Measurements from ENCODE around the gene TRIM15. TPM values are rescaled to one million over a fixed set of nuclear protein-coding genes. Genes with fewer than 3 reads are reported as not detected.

TRIM15 gene
- total RNA-seq, 4 donors from 2014 or later = not detected

- Histone ChIP-seq H3K36me3 (no peaks in the 10 kb centered on the region), H3K4me1 (peaks cover 8% of the 10 kb centered on the region in 2 donors), H3K4me3 (replicated peaks in 1 of 3) (no peak overlapping the region), H3K9me3 (no peaks in the 10 kb centered on the region), H3K27ac (no peak overlapping the region), H3K27me3 (peaks cover 4% of the 10 kb centered on the region)
- intact Hi-C loops (cut with DNase I) = no loop called here
- no peak for DNase-seq
- TF ChIP-seq POLR2A (IDR thresholded peaks at IDR 0.05) = no peak
- 80 to 85% methylated on average over 2 of the region's 2 CpGs for WGBS, 2 donors
Measured at GRCh38 chr6:30175765-30176164, 12.4 kb downstream of the TRIM15 start.

- DNase-seq = no peak
- no peaks in the 10 kb centered on the region for H3K4me1 ChIP-seq
- WGBS, 2 donors = 95 to 96% methylated on average over 1 of the region's 1 CpG
- intact Hi-C loops (cut with DNase I) = no loop called here
- H3K27ac ChIP-seq = no peak overlapping the region
- H3K27me3 ChIP-seq = no peaks in the 10 kb centered on the region
- no peaks in the 10 kb centered on the region for H3K36me3 ChIP-seq
- H3K4me3 ChIP-seq (replicated peaks in 1 of 3) = no peak overlapping the region
- H3K9me3 ChIP-seq = no peaks in the 10 kb centered on the region
- TF ChIP-seq CTCF (IDR thresholded peaks at IDR 0.05) (no peak), POLR2A (IDR thresholded peaks at IDR 0.05) (no peak)
Measured at GRCh38 chr6:30178837-30179236, 15.5 kb downstream of the TRIM15 start.

GRCh38 chr6:30180145-30180544 lies 16.8 kb downstream of the TRIM15 start:
- intact Hi-C loops (cut with DNase I) = no loop called here
- Histone ChIP-seq H3K4me3 (replicated peaks in 1 of 3) (no peak overlapping the region), H3K4me1 (no peaks in the 10 kb centered on the region), H3K27me3 (no peaks in the 10 kb centered on the region), H3K27ac (no peak overlapping the region), H3K36me3 (peaks cover 2% of the 10 kb centered on the region in 2 donors), H3K9me3 (no peaks in the 10 kb centered on the region)
- TF ChIP-seq POLR2A (IDR thresholded peaks at IDR 0.05) = no peak
- TF ChIP-seq CTCF (IDR thresholded peaks at IDR 0.05) = no peak
- no peak for DNase-seq
- WGBS, 2 donors = 88 to 91% methylated on average over 1 of the region's 1 CpG

- Histone ChIP-seq H3K27me3 (no peaks in the 10 kb centered on the region), H3K36me3 (peaks cover 27 to 32% of the 10 kb centered on the region in 2 donors), H3K27ac (no peak overlapping the region), H3K4me1 (no peaks in the 10 kb centered on the region), H3K9me3 (no peaks in the 10 kb centered on the region), H3K4me3 (replicated peaks in 1 of 3) (no peak overlapping the region)
- intact Hi-C loops (cut with DNase I) = no loop called here
- TF ChIP-seq CTCF (IDR thresholded peaks at IDR 0.05) = no peak
- no peak for TF ChIP-seq POLR2A (IDR thresholded peaks at IDR 0.05)
- WGBS, 2 donors = 75 to 88% methylated on average over 5 of the region's 5 CpGs
- DNase-seq = no peak
Measured at GRCh38 chr6:30184417-30185031, 21.2 kb downstream of the TRIM15 start.

GRCh38 chr6:30185846-30186484 lies 22.6 kb downstream of the TRIM15 start:
- intact Hi-C loops (cut with DNase I) = no loop called here
- no peak for TF ChIP-seq CTCF (IDR thresholded peaks at IDR 0.05)
- TF ChIP-seq POLR2A (IDR thresholded peaks at IDR 0.05) = no peak
- H3K36me3 ChIP-seq = peaks cover 34 to 45% of the 10 kb centered on the region in 2 donors
- H3K9me3 ChIP-seq = no peaks in the 10 kb centered on the region
- no peaks in the 10 kb centered on the region for H3K4me1 ChIP-seq
- H3K4me3 ChIP-seq (replicated peaks in 1 of 3) = no peak overlapping the region
- H3K27ac ChIP-seq = no peak overlapping the region
- no peaks in the 10 kb centered on the region for H3K27me3 ChIP-seq
- 92 to 97% methylated on average over 20 of the region's 20 CpGs for whole genome bisulfite sequencing, 2 donors
- DNase-seq = no peak
